ENCODE results near the gene MIDN.

DNA sequence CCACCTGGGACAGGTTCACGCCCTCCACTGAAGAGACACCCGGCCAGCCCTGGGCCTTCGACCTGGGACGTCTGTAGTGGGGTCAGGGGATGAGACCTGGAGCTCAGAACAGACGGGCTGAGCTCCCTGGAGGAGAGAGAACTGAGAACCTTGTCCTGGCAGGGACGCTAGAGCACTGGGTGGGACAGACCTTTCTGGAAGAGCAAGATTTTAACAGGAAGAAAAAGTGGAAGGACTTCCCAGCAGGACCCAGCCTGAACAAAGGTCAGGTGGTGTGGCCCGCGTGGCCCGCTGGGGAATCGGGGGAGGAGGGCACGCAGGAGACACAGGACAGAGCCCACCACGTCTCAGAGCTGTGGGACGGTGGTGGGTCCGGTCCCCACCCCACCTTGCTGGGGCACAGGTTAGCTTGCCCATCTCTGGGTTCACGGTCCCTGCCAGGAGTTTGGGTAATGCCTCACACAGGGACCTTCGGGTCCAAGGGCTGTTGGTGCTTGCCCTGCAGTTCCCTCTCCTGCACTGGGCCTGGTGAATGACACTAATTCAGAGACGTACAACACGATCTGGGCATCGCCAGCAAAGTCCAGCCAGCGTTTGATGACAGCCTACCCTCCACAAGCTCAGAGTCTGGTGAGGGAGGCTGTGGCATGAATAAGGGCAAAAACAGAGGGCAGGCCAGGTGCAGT, 36.1 kb downstream of the MIDN start:
- TF ChIP-seq, protein P1, sequence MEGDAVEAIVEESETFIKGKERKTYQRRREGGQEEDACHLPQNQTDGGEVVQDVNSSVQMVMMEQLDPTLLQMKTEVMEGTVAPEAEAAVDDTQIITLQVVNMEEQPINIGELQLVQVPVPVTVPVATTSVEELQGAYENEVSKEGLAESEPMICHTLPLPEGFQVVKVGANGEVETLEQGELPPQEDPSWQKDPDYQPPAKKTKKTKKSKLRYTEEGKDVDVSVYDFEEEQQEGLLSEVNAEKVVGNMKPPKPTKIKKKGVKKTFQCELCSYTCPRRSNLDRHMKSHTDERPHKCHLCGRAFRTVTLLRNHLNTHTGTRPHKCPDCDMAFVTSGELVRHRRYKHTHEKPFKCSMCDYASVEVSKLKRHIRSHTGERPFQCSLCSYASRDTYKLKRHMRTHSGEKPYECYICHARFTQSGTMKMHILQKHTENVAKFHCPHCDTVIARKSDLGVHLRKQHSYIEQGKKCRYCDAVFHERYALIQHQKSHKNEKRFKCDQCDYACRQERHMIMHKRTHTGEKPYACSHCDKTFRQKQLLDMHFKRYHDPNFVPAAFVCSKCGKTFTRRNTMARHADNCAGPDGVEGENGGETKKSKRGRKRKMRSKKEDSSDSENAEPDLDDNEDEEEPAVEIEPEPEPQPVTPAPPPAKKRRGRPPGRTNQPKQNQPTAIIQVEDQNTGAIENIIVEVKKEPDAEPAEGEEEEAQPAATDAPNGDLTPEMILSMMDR (IDR thresholded peaks at IDR 0.05), result no peak
- TF ChIP-seq POLR2AphosphoS5 (IDR thresholded peaks at IDR 0.05), result no peak
- no peak for TF ChIP-seq POLR2A (IDR thresholded peaks at IDR 0.05; ENCODE audit: low read depth)
